Spinal cord (tissue), 10 donors: ENCODE data around the gene MRAS. TPM values are rescaled to one million over a fixed set of nuclear protein-coding genes. Genes with fewer than 3 reads are reported as not detected.
"Not testable (repeated sequence)": the region's sequence is repeated elsewhere in the genome, so short reads cannot be mapped to it uniquely, and the experiment has no call there.

Experiments
- DNase-seq, 6 donors: peaks; one replicate each; pipeline versions ENCODE4 v3.0.0 to v3.0.0-alpha.2; 2013 to 2015; ENCODE audit warnings: low spot score in 6 of 6, low read depth in 4 of 6
- H3K27ac ChIP-seq: one replicate; pipeline ENCODE4 v1.5.1; 2013; ENCODE audit warnings: low read depth, low read length, control low read depth
- H3K27me3 ChIP-seq: one replicate; pipeline ENCODE4 v1.6.1; 2013; ENCODE audit warnings: low read length; ENCODE audit not compliant: control insufficient read depth, insufficient read depth
- H3K36me3 ChIP-seq: one replicate; pipeline ENCODE4 v1.6.1; 2013; ENCODE audit warnings: low read length; ENCODE audit not compliant: control insufficient read depth, insufficient read depth
- H3K4me1 ChIP-seq: one replicate; pipeline ENCODE4 v1.6.1; 2013; ENCODE audit warnings: low read length; ENCODE audit not compliant: control insufficient read depth, insufficient read depth
- H3K4me3 ChIP-seq: one replicate; pipeline ENCODE4 v1.5.1; 2013; ENCODE audit warnings: low read depth, low read length, control low read depth
- H3K9me3 ChIP-seq: one replicate; pipeline ENCODE4 v1.6.1; 2013; ENCODE audit warnings: low read length; ENCODE audit not compliant: control insufficient read depth, insufficient read depth
- WGBS: methylation state at CpG from one replicate; pipeline ENCODE4 v1.1.5; 2013; ENCODE audit warnings: missing lambda C conversion rate; ENCODE audit not compliant: insufficient coverage; 5-methylcytosine and 5-hydroxymethylcytosine counted together
- polyA plus RNA-seq, 2 donors: library from polyadenylated mRNA; unstranded; fragments of 120-200 nt; gene quantifications; one replicate each; pipeline ENCODE4 v1.2.1, GENCODE V29; 2013; ENCODE audit not compliant: insufficient read length in 2 of 2
- total RNA-seq, 2 donors: library from RNA; depleted of rRNA in 1 of 2; stranded (reverse); fragments of 120-200 nt in 1 of 2; fragments of >200 nt in 1 of 2; gene quantifications; one replicate each; pipeline versions ENCODE4 v1.2.3 to v1.2.4, GENCODE V29; 2013 to 2014
- donor health status: healthy.

The MRAS gene
- total and polyA plus RNA-seq, 4 donors, result 55.0 to 83.9 (median 81.7) TPM

DNA sequence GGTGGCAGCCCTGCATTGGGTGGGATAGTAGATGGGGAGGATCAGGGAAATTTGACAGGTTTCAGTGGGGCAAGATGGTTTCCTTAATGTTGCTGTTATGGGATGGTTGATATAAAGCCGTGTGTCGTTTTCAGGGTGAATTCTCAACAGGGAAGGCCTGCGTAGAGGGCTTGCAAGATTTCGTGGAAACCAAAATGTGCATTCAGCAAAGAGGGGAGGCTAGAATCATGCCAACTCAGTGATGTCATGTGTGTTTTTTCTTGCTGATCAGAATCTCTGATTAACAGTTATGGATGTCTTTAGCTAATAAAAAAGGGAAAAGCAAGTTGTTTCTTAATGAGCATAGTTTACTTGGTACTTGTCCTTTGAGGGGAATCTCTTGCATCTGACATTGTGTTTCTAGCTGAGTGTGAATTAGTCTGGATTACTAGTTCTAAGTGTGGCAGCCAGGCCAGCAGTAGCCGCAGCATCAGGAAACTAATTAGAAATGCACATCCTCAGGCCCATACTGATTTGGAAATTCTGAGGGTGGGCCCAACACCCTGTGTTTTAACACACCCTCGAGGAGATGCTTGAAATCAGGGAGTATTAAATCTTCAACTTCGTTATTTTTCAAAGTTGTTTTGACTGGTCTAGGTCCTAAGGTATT lies 24.8 kb downstream of the MRAS start:
- no peak overlapping the region for H3K27ac ChIP-seq
- 86% methylated on average over 4 of the region's 7 CpGs for WGBS
- H3K36me3 ChIP-seq, result peaks cover 8% of the 10 kb centered on the region
- no peaks in the 10 kb centered on the region for H3K27me3 ChIP-seq
- H3K4me3 ChIP-seq, result no peak overlapping the region
- H3K9me3 ChIP-seq, result no peaks in the 10 kb centered on the region
- DNase-seq, result no peak
- peaks cover 22% of the 10 kb centered on the region for H3K4me1 ChIP-seq

DNA sequence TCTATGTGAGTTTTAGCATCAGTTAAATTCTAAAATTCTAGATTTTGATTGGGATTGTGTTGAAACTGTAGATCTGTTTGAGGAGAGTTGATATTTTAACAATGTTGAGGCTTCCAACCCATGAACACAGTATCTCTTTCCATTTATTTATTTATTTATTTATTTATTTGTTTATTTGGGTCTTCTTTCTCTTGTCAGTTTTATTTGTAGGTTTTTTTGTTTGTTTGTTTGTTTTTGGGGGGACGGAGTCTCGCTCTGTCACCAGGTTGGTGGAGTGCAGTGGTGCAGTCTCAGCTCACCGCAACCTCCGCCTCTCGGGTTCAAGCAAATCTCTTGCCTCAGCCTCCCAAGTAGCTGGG lies 25.3 kb downstream of the MRAS start:
- no CpG with 5 or more reads among the region's 5 CpGs for WGBS
- no peak overlapping the region for H3K4me3 ChIP-seq
- H3K9me3 ChIP-seq, result no peaks in the 10 kb centered on the region
- DNase-seq, result no peak
- H3K27ac ChIP-seq, result no peak overlapping the region
- peaks cover 22% of the 10 kb centered on the region for H3K4me1 ChIP-seq
- peaks cover 11% of the 10 kb centered on the region for H3K36me3 ChIP-seq
- H3K27me3 ChIP-seq, result no peaks in the 10 kb centered on the region

DNA sequence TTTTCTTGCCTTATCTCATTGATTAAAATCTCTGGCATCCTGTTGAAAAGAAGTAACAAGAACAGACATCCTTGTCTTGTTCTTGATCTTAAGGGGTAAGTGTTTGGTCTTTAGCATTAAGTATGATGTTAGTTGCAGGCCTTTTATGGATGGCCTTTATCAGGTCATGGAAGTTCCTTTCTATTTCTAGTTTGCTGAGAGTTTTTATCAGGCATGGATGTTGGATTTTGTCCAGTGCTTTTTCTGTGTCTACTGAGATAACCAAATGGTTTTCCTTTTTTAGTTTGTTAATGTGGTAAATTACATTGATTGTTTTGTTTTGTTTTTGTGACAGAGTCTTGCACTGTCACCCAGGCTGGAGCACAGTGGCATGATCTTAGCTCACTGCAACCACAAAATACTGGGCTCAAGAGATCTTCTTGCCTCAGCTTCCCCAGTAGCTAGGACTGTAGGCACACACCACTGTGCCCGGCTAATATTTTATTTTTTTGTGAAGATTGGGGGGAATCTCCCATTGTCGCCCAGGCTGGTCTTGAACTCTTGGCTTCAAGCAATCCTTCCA lies 26.3 kb downstream of the MRAS start:
- no peak overlapping the region for H3K27ac ChIP-seq
- no peak for DNase-seq
- H3K36me3 ChIP-seq, result peaks cover 15% of the 10 kb centered on the region
- H3K9me3 ChIP-seq, result no peaks in the 10 kb centered on the region
- H3K4me3 ChIP-seq, result no peak overlapping the region
- no CpG with 5 or more reads among the region's 2 CpGs for WGBS
- no peaks in the 10 kb centered on the region for H3K27me3 ChIP-seq
- H3K4me1 ChIP-seq, result peaks cover 14% of the 10 kb centered on the region

DNA sequence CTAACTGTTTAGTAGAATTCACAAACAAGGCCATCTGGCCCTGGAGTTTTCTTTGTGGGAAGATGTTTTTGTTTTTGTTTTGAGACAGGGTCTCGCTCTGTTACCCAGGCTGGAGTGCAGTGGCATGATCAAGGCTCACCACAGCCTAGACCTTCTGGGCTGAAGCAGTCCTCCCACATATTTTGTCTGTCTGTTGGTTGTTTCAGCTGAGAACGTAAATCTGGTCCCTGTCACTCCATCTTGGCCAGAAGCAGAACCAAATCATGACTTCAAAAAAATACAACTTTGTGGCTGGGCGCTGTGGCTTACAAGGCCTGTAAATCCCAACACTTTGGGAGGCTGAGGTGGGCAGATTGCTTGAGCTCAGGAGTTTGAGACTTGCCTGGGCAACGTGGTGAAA lies 27.1 kb downstream of the MRAS start:
- H3K27ac ChIP-seq, result no peak overlapping the region
- no peaks in the 10 kb centered on the region for H3K9me3 ChIP-seq
- DNase-seq, result no peak
- no peaks in the 10 kb centered on the region for H3K27me3 ChIP-seq
- WGBS, result 83% methylated on average over 1 of the region's 4 CpGs
- H3K36me3 ChIP-seq, result peaks cover 15% of the 10 kb centered on the region
- no peak overlapping the region for H3K4me3 ChIP-seq
- H3K4me1 ChIP-seq, result peaks cover 6% of the 10 kb centered on the region

DNA sequence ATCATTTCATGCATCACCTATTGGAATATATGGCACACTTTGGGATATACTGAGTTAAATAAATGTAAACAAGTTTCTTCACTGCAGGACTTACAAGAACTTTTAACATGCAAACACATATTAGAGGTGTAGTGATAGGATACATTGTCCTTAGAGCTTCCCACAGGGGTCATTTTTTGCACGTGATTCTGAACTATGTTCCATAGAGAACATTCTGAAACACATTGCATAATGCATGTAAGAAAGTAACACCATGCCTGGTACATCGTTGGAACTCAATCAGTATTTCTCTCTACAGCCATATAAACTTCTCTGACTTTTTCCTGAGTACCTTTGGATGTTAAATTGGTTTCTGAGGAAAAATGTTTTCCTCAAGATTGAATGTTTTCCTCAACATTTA lies 28.3 kb downstream of the MRAS start:
- H3K9me3 ChIP-seq, result no peaks in the 10 kb centered on the region
- no peak overlapping the region for H3K27ac ChIP-seq
- peaks cover 15% of the 10 kb centered on the region for H3K36me3 ChIP-seq
- H3K4me1 ChIP-seq, result peaks cover 14% of the 10 kb centered on the region
- DNase-seq, result no peak
- WGBS, result no CpG with 5 or more reads among the region's 2 CpGs
- H3K27me3 ChIP-seq, result no peaks in the 10 kb centered on the region
- H3K4me3 ChIP-seq, result no peak overlapping the region

DNA sequence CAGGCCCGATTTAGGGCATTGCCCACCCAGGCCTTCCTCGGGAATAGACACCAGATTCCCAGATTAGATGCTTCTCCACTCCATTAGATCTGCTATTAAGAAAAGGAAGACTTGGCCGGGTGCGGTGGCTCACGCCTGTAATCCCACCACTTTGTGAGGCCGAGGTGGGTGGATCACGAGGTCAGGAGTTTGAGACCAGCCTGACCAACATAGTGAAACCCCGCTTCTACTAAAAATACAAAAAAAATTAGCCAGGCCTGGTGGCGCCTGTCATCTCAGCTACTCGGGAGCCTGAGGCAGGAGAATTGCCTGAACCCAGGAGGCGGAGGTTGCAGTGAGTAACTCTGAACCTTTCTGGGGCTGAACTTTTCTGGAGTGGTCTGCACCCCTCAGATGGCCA lies 28.8 kb downstream of the MRAS start:
- H3K27ac ChIP-seq, H3K4me3 ChIP-seq, H3K9me3 ChIP-seq, H3K27me3 ChIP-seq, DNase-seq: not testable (repeated sequence)
- WGBS, result 100% methylated on average over 6 of the region's 11 CpGs
- Histone ChIP-seq H3K4me1 (peaks cover 19% of the 10 kb centered on the region), H3K36me3 (peaks cover 15% of the 10 kb centered on the region)

DNA sequence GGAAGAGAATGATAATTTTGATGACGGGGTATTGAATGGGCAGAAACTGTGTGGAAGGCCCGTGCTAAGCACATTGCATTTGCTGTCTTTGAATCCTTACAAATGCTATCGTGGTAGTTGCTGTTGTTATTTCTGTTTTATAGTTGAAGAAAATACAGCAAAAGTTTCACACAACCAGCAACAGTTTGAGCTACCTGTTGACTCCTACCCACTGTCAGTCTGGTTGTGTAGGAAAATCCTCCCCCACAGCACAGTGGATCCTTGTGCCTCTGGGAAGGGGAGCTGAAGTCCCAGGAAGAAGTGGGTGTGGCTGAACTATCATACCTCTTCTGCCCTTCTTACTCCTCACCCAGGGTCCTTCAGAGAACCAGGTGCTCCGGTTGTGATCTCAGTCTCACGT lies 29.4 kb downstream of the MRAS start:
- H3K4me1 ChIP-seq, result peaks cover 25% of the 10 kb centered on the region
- H3K27ac ChIP-seq, result no peak overlapping the region
- WGBS, result 77% methylated on average over 2 of the region's 5 CpGs
- no peak overlapping the region for H3K4me3 ChIP-seq
- H3K27me3 ChIP-seq, result no peaks in the 10 kb centered on the region
- DNase-seq, result no peak
- no peaks in the 10 kb centered on the region for H3K9me3 ChIP-seq
- H3K36me3 ChIP-seq, result peaks cover 15% of the 10 kb centered on the region

DNA sequence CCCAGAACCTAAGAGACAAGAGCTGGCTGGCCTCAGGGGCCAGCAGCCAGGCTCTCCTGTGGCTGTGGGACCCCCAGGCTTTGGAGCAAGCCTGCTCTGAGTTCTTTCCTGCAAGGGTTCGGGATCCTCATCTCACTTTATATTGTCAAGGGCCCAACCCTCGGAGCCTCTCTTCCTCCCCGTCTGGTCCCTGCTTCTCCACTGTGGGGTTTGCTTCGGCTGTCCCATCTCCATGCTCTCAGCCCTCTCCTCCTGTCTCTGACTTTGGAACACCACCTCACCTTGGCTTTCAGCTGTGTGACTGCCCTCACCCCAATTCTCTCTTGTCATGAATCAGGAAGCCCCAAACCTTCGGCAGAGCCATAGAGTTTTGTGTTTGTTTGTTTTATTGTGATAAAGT lies 30.0 kb downstream of the MRAS start:
- Histone ChIP-seq H3K4me3 (no peak overlapping the region), H3K36me3 (peaks cover 15% of the 10 kb centered on the region), H3K27me3 (no peaks in the 10 kb centered on the region), H3K9me3 (no peaks in the 10 kb centered on the region), H3K4me1 (peaks cover 28% of the 10 kb centered on the region), H3K27ac (no peak overlapping the region)
- no peak for DNase-seq
- WGBS, result 93% methylated on average over 4 of the region's 5 CpGs

DNA sequence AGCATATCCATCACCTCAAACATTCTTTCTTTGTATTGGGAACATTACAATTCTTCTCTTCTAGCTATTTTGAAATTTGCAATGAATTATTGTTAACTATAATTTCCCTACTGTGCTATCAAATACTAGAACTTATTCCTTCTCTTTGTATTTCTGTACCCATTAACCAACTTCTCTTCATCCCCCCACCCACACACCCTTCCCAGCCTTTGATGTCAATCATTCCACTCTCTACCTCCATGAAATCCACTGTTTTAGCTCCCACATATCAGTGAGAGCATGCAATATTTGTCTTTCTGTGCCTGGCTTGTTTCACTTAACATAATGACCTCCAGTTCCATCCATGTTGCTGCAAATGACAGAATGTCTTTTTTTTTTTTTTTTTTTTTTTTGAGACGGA lies 30.6 kb downstream of the MRAS start:
- WGBS, result no CpG with 5 or more reads among the region's 1 CpG
- Histone ChIP-seq H3K27me3 (no peaks in the 10 kb centered on the region), H3K36me3 (peaks cover 16% of the 10 kb centered on the region), H3K9me3 (no peaks in the 10 kb centered on the region), H3K27ac (no peak overlapping the region), H3K4me3 (no peak overlapping the region), H3K4me1 (peaks cover 30% of the 10 kb centered on the region)
- DNase-seq, result no peak

DNA sequence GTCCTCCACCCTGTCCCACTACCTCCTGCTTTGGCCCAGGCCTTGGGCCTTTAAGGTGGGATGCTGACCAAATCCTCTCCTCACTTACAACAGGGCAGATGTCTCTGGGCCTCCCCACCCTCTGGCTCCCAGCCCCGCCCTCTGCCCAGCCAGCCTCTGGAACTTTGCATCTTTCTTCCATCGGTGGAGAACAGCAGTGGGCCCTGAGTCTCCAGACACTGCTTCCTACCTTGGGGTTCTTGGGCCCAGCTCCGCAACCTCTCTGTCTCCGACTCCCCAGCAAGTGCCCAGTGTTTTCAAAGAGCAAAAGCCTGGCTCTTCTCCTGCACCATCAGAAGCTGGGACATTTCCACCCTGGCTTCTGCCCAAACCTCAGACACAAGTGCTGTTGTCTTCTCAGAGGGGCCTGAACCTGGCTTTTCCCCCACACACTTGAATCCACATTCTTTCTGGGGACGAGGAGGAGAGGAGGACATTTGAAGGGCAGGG lies 33.1 kb downstream of the MRAS start:
- 30% methylated on average over 4 of the region's 5 CpGs for WGBS
- Histone ChIP-seq H3K27me3 (no peaks in the 10 kb centered on the region), H3K4me3 (no peak overlapping the region), H3K9me3 (no peaks in the 10 kb centered on the region), H3K4me1 (peaks cover 32% of the 10 kb centered on the region), H3K36me3 (peaks cover 16% of the 10 kb centered on the region), H3K27ac (peak overlapping the region; percentile 87)
- DNase-seq, result peak in 5 of 6 donors; percentile 32 to 84 (median 58)
